Adrenal gland (tissue), 12 donors: Measurements from ENCODE around the gene IMMP2L. TPM values are rescaled to one million over a fixed set of nuclear protein-coding genes. Genes with fewer than 3 reads are reported as not detected.

Experiments used
- DNase-seq, 7 donors: peaks; one replicate each; pipeline ENCODE4 v3.0.0-alpha.2; 2019 to 2020
- H3K27ac ChIP-seq, 5 donors: fragments of 200-600 bp; sonication (generic) in 4 of 5; 1 replicate in 3 of 5; 2 replicates in 2 of 5; pipeline versions ENCODE4 v1.5.1 to v1.8.0; 2016 to 2020; ENCODE audit warnings: mild to moderate bottlenecking in 1 of 5
- H3K27me3 ChIP-seq: fragments of 200-600 bp; 2 replicates; pipeline ENCODE4 v1.8.0; 2021
- H3K36me3 ChIP-seq, 2 donors: fragments of 200-600 bp; replicated peaks in 1 of 2; 1 replicate in 1 of 2; 2 replicates in 1 of 2; pipeline versions ENCODE4 v1.5.1 to v1.8.0; 2018 to 2022
- H3K4me1 ChIP-seq, 2 donors: fragments of 200-600 bp; replicated peaks in 1 of 2; 1 replicate in 1 of 2; 2 replicates in 1 of 2; pipeline versions ENCODE4 v1.5.1 to v1.8.0; 2018 to 2021
- H3K4me3 ChIP-seq, 4 donors: fragments of 200-600 bp; sonication (generic) in 3 of 4; one replicate each; pipeline ENCODE4 v1.5.1; 2016 to 2018
- H3K9me3 ChIP-seq, 3 donors: fragments of 200-600 bp; sonication (generic) in 1 of 3; replicated peaks in 1 of 3; 1 replicate in 2 of 3; 2 replicates in 1 of 3; pipeline versions ENCODE4 v1.5.1 to v1.8.0; 2016 to 2021
- POLR2A ChIP-seq, 2 donors: fragments of 450-650 bp; IDR thresholded peaks; one replicate each; pipeline ENCODE4 v1.6.1; 2017; ENCODE audit warnings: antibody characterized with exemption in 2 of 2, mild to moderate bottlenecking in 2 of 2, moderate library complexity in 1 of 2
- WGBS, 4 donors: extraction: QIAGEN DNeasy Blood & Tissue Kit in 2 of 4; methylation state at CpG; one replicate each; pipeline versions ENCODE4 v1.1.5 to v1.1.7; 2013 to 2017; 5-methylcytosine and 5-hydroxymethylcytosine counted together
- intact Hi-C, 2 donors: fragments of 100-400 bp; cut with DNase I; formaldehyde crosslinking; loops; one replicate each; pipeline versions ENCODE4 v1.14.1 to v1.15.0; 2022 to 2023
- polyA plus RNA-seq, 3 donors: library from polyadenylated mRNA; stranded (reverse); fragments of 200-250 nt in 2 of 3; fragments of 350-450 nt in 1 of 3; fragmentation: Illumina TruSeq in 1 of 3; extraction: RNeasy Lipid Tissue Mini Kit (QIAGEN cat#74804) in 1 of 3; gene quantifications; one replicate each; pipeline ENCODE4 v1.2.3, GENCODE V29; 2013 to 2014
- total RNA-seq, 9 donors: library from RNA; depleted of rRNA in 4 of 9; stranded (reverse); fragments of >200 nt in 4 of 9; fragments of 120-200 nt in 1 of 9; fragmentation: NEBNext Ultra II Directional in 1 of 9; extraction: Animal tissue kit (Norgen Biotek cat#: 25700) in 1 of 9; gene quantifications; one replicate each; pipeline versions ENCODE4 v1.1.0 to v1.2.4, GENCODE V29; 2013 to 2023
- TF ChIP-seq, protein P1 (sequence below), 6 experiments: fragments of 450-650 bp in 4 of 6; fragments of 200-600 bp in 2 of 6; sonication (generic) in 1 of 6; IDR thresholded peaks; 1 replicate in 5 of 6; 2 replicates in 1 of 6; pipeline versions ENCODE4 v1.5.1 to v1.8.0; 2016 to 2021; ENCODE audit warnings: antibody characterized with exemption in 6 of 6, mild to moderate bottlenecking in 2 of 6, moderate library complexity in 1 of 6
- donor health status: healthy with polysubstance abuse.
- donor health status: Bipolar disorder and iron deficiency.
- donor health status: DM: yes; HTN: yes; CAD: no.
- donor health status: DM: no; HTN: no; CAD: no.
- donor health status: DM: no; HTN: no; CAD: no.
- donor health status: DM: yes; HTN: yes; CAD: no.

IMMP2L gene
- total and polyA plus RNA-seq, 12 donors: 13.4 to 34.1 (median 25.3) TPM

DNA sequence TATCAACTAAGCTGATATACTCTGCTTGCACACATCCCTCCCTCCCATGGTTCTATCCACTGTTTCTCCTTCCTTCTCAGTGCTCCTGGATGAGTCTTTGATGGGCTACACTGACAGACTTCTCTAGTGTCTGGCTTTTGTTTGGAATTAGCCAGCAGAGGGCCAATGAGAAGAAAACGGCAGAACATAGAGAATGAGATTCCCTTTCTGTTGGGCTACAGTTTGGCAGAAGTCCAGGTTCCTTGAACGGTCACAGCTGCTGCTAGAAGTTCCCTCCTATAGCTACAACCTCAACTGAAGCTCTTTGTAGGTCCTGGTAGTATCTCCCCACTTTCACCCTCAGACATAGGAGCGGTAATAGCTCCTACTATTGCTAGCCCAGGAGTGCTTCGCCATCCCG is 722.4 kb downstream of the IMMP2L start:
- peak in 6 of 7 donors; percentile 16 to 54 (median 20) for DNase-seq
- Histone ChIP-seq H3K4me1 (peaks cover 0 to 18% of the 10 kb centered on the region in 2 donors), H3K27ac (no peak overlapping the region), H3K9me3 (peaks cover 0 to 5% (median 0%) of the 10 kb centered on the region in 3 donors), H3K27me3 (no peaks in the 10 kb centered on the region), H3K4me3 (no peak overlapping the region), H3K36me3 (no peaks in the 10 kb centered on the region)
- TF ChIP-seq POLR2A (IDR thresholded peaks at IDR 0.05): no peak
- TF ChIP-seq, protein P1, sequence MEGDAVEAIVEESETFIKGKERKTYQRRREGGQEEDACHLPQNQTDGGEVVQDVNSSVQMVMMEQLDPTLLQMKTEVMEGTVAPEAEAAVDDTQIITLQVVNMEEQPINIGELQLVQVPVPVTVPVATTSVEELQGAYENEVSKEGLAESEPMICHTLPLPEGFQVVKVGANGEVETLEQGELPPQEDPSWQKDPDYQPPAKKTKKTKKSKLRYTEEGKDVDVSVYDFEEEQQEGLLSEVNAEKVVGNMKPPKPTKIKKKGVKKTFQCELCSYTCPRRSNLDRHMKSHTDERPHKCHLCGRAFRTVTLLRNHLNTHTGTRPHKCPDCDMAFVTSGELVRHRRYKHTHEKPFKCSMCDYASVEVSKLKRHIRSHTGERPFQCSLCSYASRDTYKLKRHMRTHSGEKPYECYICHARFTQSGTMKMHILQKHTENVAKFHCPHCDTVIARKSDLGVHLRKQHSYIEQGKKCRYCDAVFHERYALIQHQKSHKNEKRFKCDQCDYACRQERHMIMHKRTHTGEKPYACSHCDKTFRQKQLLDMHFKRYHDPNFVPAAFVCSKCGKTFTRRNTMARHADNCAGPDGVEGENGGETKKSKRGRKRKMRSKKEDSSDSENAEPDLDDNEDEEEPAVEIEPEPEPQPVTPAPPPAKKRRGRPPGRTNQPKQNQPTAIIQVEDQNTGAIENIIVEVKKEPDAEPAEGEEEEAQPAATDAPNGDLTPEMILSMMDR (IDR thresholded peaks at IDR 0.05): peak in 2 of 6 experiments; percentile 13 to 28
- intact Hi-C loops: no loop called here
- 63 to 75% (median 70%) methylated on average over 5 of the region's 5 CpGs for WGBS, 4 donors

DNA sequence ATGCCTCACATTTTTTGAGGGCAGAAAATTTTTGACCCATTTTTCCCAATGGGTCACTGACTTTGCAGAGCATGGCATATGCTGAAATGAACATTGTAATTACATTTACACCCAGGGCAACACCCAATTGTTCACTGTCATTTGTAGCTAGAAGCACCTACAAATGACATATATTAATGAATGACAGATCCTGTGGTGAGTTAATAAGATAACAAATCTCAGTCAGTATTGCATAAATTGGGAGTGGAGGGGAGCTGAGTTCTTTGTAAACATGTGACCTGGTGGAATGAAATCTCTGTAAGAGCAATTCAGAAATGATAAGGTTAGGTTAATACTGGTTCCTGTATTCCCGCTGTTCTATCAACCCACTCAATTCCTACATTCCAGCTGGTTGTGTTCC is 726.4 kb downstream of the IMMP2L start:
- Histone ChIP-seq H3K27ac (no peak overlapping the region), H3K4me3 (no peak overlapping the region), H3K4me1 (peaks cover 0 to 11% of the 10 kb centered on the region in 2 donors), H3K36me3 (no peaks in the 10 kb centered on the region), H3K27me3 (no peaks in the 10 kb centered on the region), H3K9me3 (peaks cover 0 to 5% (median 0%) of the 10 kb centered on the region in 3 donors)
- DNase-seq: no peak
- intact Hi-C loops: no loop called here
- WGBS, 4 donors: 84 to 94% (median 88%) methylated on average over 1 of the region's 1 CpG
- TF ChIP-seq, protein P1 (IDR thresholded peaks at IDR 0.05): no peak
- no peak for TF ChIP-seq POLR2A (IDR thresholded peaks at IDR 0.05)

DNA sequence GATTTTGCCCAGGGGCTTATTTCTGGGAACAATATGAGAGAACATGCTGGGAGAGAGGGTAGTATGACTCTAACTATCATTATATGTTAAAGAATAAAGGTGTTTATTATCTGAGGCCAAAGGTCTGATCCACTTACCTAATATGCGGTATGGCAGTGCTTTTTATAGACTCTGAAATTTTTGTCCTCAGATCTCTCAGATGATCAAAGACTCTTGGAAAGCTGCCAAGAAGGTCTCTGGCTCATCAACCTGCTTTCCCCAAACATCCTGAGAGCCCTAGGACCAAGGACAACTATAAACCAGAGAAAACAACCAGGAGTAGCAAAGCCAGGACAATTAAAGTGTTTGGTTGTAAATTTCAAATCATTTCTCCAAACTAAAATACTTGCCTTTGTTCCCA is 727.1 kb downstream of the IMMP2L start:
- H3K36me3 ChIP-seq: no peaks in the 10 kb centered on the region
- intact Hi-C loops: no loop called here

DNA sequence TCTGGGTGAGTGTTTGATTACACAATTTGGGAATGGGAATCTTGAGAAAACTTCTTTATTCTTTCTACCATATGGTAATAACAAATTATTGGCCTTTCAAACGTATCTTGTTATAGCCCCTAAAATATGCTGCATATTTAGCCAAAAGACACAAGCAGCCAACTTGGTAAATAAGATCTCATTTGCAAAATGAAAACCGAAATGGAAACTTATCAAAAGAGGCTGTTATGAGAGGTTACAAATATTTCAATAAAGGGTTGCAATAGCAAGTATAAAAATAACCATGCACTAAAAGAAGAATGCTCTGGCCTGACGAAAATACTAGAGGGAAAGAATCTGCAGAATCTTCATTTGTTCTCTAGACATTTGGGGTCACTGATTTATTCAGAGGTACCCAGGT is 730.9 kb downstream of the IMMP2L start:
- no peaks in the 10 kb centered on the region for H3K9me3 ChIP-seq
- intact Hi-C loops: no loop called here
- TF ChIP-seq POLR2A (IDR thresholded peaks at IDR 0.05): no peak
- TF ChIP-seq, protein P1 (IDR thresholded peaks at IDR 0.05): no peak
- 70 to 80% (median 74%) methylated on average over 3 of the region's 3 CpGs for WGBS, 4 donors
- H3K4me3 ChIP-seq: no peak overlapping the region
- H3K4me1 ChIP-seq: peaks cover 0 to 11% of the 10 kb centered on the region in 2 donors
- no peak overlapping the region for H3K27ac ChIP-seq
- no peak for DNase-seq
- no peaks in the 10 kb centered on the region for H3K36me3 ChIP-seq
- no peaks in the 10 kb centered on the region for H3K27me3 ChIP-seq

More for the DNA sequence above, 727.1 kb downstream of the IMMP2L start:
- peak in 6 of 7 donors; percentile 25 to 43 (median 36) for DNase-seq
- WGBS, 4 donors: 24 to 38% (median 33%) methylated on average over 1 of the region's 1 CpG
- H3K9me3 ChIP-seq: peaks cover 0 to 5% (median 0%) of the 10 kb centered on the region in 3 donors
- no peaks in the 10 kb centered on the region for H3K27me3 ChIP-seq
- H3K27ac ChIP-seq: peak overlapping the region in 1 of 5 donors; percentile 1
- TF ChIP-seq, protein P1 (IDR thresholded peaks at IDR 0.05): no peak
- TF ChIP-seq POLR2A (IDR thresholded peaks at IDR 0.05): no peak
- H3K4me1 ChIP-seq: peaks cover 0 to 11% of the 10 kb centered on the region in 2 donors
- H3K4me3 ChIP-seq: no peak overlapping the region
